BJ (cell line): Measurements from ENCODE around the gene GNB1. TPM values are rescaled to one million over a fixed set of nuclear protein-coding genes. Genes with fewer than 3 reads are reported as not detected.

Experiments used
- CTCF ChIA-PET: fragments of 350-600 bp; formaldehyde crosslinking; extraction: SDS; loops from one replicate; lab custom pipeline; 2021; ENCODE audit warnings: antibody characterized with exemption, inconsistent platforms; lab: Yijun Ruan, JAX
- POLR2A ChIA-PET: fragments of 300-600 bp; sonication (Branson Sonifier 250); formaldehyde crosslinking; extraction: SDS; loops from one replicate; lab custom pipeline; 2021; ENCODE audit warnings: antibody characterized with exemption; lab: Charles Lee
- DNase-seq: peaks from one replicate; pipeline ENCODE4 v3.0.0-alpha.2; 2011; ENCODE audit warnings: low read depth
- H3K27me3 ChIP-seq: 2 replicates; pipeline ENCODE4 v1.6.0; 2011; ENCODE audit warnings: low read length; ENCODE audit not compliant: control insufficient read depth, insufficient read depth
- H3K36me3 ChIP-seq: 2 replicates; pipeline ENCODE4 v1.5.1; 2011; ENCODE audit warnings: low read length; ENCODE audit not compliant: control insufficient read depth, insufficient read depth
- H3K4me3 ChIP-seq: 2 replicates; pipeline ENCODE4 v1.5.1; 2011; ENCODE audit warnings: low read depth, mild to moderate bottlenecking, control low read depth, low read length
- polyA plus RNA-seq: library from polyadenylated mRNA; depleted of rRNA; stranded (reverse); fragments of >200 nt; gene quantifications from 2 replicates; pipeline ENCODE4 v1.2.3, GENCODE V29; 2011
- TF ChIP-seq, protein P1 (sequence below): IDR thresholded peaks from 2 replicates; pipeline ENCODE4 v1.5.1; 2011; ENCODE audit warnings: low read depth, mild to moderate bottlenecking, control low read depth, inconsistent platforms, low read length, moderate library complexity; ENCODE audit not compliant: insufficient read depth

Gene GNB1
- polyA plus RNA-seq, 1 experiment: 566 TPM

GRCh38 chr1:1796466-1796865 is 94.4 kb downstream of the GNB1 start:
- TF ChIP-seq, protein P1, sequence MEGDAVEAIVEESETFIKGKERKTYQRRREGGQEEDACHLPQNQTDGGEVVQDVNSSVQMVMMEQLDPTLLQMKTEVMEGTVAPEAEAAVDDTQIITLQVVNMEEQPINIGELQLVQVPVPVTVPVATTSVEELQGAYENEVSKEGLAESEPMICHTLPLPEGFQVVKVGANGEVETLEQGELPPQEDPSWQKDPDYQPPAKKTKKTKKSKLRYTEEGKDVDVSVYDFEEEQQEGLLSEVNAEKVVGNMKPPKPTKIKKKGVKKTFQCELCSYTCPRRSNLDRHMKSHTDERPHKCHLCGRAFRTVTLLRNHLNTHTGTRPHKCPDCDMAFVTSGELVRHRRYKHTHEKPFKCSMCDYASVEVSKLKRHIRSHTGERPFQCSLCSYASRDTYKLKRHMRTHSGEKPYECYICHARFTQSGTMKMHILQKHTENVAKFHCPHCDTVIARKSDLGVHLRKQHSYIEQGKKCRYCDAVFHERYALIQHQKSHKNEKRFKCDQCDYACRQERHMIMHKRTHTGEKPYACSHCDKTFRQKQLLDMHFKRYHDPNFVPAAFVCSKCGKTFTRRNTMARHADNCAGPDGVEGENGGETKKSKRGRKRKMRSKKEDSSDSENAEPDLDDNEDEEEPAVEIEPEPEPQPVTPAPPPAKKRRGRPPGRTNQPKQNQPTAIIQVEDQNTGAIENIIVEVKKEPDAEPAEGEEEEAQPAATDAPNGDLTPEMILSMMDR: peak; percentile 36
- ChIA-PET CTCF (interaction anchor here (0.9 kb wide), 1 partner anchor 110 kb away, joined by 3 read pairs; no protein-coding TSS in a partner anchor), POLR2A (no interaction called here)
- DNase-seq: no peak
- H3K36me3 ChIP-seq: peaks cover 37% of the 10 kb centered on the region
- no peak overlapping the region for H3K4me3 ChIP-seq
- no peaks in the 10 kb centered on the region for H3K27me3 ChIP-seq

DNA sequence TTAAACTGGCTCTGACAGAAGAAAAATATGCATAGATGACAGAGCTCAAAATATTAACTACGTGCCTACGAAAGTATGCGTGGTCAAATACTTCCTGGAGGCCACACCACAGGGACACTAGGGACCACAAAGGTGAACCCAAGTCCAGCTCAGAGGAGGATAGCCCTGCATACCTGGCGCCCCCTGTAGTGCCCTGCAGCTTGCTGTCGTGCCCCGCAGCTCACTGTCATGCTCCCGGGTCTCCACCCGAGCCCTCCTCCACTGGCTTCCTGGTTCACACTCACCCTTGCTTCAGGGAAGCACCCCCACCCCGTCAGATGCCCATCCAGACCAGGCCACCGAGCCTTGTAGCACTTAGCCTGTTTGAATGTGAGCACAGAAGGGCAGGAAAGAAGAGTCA is 95.9 kb downstream of the GNB1 start:
- TF ChIP-seq, protein P1: no peak
- Histone ChIP-seq H3K27me3 (no peaks in the 10 kb centered on the region), H3K36me3 (peaks cover 46% of the 10 kb centered on the region), H3K4me3 (no peak overlapping the region)
- CTCF ChIA-PET: interaction anchor here (1.4 kb wide), 1 partner anchor 107 kb away, joined by 3 read pairs; no protein-coding TSS in a partner anchor
- no peak for DNase-seq
- POLR2A ChIA-PET: no interaction called here

- TF ChIP-seq, protein P1: no peak
- ChIA-PET CTCF (interaction anchor here (1.1 kb wide), 1 partner anchor 9 kb away, joined by 3 read pairs; no protein-coding TSS in a partner anchor), POLR2A (no interaction called here)
- no peaks in the 10 kb centered on the region for H3K27me3 ChIP-seq
- H3K4me3 ChIP-seq: no peak overlapping the region
- no peak for DNase-seq
- H3K36me3 ChIP-seq: peaks cover 52% of the 10 kb centered on the region
Observed at GRCh38 chr1:1793481-1794244, 97.2 kb downstream of the GNB1 start.

DNA sequence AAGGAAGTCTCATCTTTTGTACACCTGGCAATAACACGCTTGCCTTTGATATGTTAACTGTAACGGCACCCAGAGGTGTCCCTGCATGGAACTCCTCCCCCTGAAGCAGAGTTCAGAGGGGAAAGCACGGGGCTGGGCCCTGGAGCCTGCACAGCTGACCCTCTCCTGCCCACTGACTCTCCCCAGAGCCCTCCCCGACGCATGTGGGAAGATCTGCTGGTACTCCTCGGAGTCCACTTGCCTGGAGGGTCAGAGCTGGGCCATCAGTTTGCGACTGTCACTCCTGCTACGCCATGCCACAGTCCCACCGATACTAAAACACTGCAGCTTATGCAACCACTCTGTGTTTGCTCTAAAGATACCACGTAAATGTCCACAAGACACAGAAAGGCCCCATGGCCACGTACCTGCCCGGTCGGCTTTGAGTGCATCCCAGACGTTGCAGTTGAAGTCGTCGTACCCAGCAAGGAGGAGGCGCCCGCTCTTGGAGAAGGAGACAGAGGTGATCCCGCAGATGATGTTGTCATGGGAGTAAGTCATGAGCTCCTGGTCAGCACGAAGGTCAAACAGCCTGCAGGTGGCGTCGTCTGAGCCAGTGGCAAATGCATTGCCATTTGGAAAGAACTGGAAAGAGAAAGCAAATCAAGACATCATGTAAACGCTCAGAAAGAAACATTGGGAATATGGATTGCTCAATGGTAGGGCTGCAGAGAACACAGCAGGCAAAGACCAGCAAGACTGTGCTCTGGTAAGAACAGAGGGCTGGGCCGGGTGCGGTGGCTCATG is 102.0 kb downstream of the GNB1 start:
- CTCF ChIA-PET: interaction anchor here (0.9 to 1.7 kb wide), 4 partner anchors 11 to 120 kb away, joined by 3 to 7 read pairs (median 4); no protein-coding TSS in a partner anchor
- TF ChIP-seq, protein P1: peak; percentile 48
- peaks cover 55% of the 10 kb centered on the region for H3K36me3 ChIP-seq
- H3K4me3 ChIP-seq: no peak overlapping the region
- no peak for DNase-seq
- H3K27me3 ChIP-seq: no peaks in the 10 kb centered on the region
- POLR2A ChIA-PET: no interaction called here

GRCh38 chr1:1788136-1788535 is 102.8 kb downstream of the GNB1 start:
- ChIA-PET CTCF (interaction anchor here (1.4 kb wide), 1 partner anchor 121 kb away, joined by 5 read pairs; no protein-coding TSS in a partner anchor), POLR2A (no interaction called here)
- DNase-seq: no peak
- Histone ChIP-seq H3K4me3 (no peak overlapping the region), H3K36me3 (peaks cover 49% of the 10 kb centered on the region), H3K27me3 (no peaks in the 10 kb centered on the region)
- TF ChIP-seq, protein P1: no peak
